GM18505 (cell line): ENCODE data around the gene LRBA.

Source experiments
- ATAC-seq: cut with Tn5 transposase; IDR thresholded peaks from one replicate; pipeline ENCODE4 v1.9.1; 2021; ENCODE audit not compliant: unreplicated experiment
- POLR2A ChIP-seq: IDR thresholded peaks from 4 replicates; pipeline ENCODE4 v1.6.1; 2011; ENCODE audit warnings: borderline replicate concordance; ENCODE audit not compliant: insufficient read depth, insufficient read length; ENCODE audit errors: extremely low read depth

Gene LRBA

GRCh38 chr4:150367326-150367725, 647.8 kb downstream of the LRBA start:
- ATAC-seq, result no peak
- no peak for TF ChIP-seq POLR2A

- peak; percentile 65 for ATAC-seq
- no peak for TF ChIP-seq POLR2A
Measured at GRCh38 chr4:150366487-150366999, 648.5 kb downstream of the LRBA start.

GRCh38 chr4:150363721-150364688, 651.1 kb downstream of the LRBA start:
- TF ChIP-seq POLR2A, result no peak
- ATAC-seq, result no peak

GRCh38 chr4:150358691-150359090, 656.4 kb downstream of the LRBA start:
- no peak for ATAC-seq
- no peak for TF ChIP-seq POLR2A

- ATAC-seq, result no peak
Measured at GRCh38 chr4:150357829-150358228, 657.3 kb downstream of the LRBA start.

GRCh38 chr4:150355858-150356455, 659.1 kb downstream of the LRBA start:
- no peak for TF ChIP-seq POLR2A
- ATAC-seq, result no peak

More at GRCh38 chr4:150357829-150358228, 657.3 kb downstream of the LRBA start:
- TF ChIP-seq POLR2A, result no peak

GRCh38 chr4:150355418-150355817, 659.7 kb downstream of the LRBA start:
- no peak for TF ChIP-seq POLR2A
- ATAC-seq, result no peak

GRCh38 chr4:150354214-150354796, 660.8 kb downstream of the LRBA start:
- no peak for ATAC-seq

GRCh38 chr4:150348079-150348478, 667.0 kb downstream of the LRBA start:
- TF ChIP-seq POLR2A, result no peak
- ATAC-seq, result no peak

More at GRCh38 chr4:150354214-150354796, 660.8 kb downstream of the LRBA start:
- no peak for TF ChIP-seq POLR2A

GRCh38 chr4:150345207-150345744, 669.8 kb downstream of the LRBA start:
- TF ChIP-seq POLR2A, result no peak
- no peak for ATAC-seq

GRCh38 chr4:150343796-150344195, 671.3 kb downstream of the LRBA start:
- TF ChIP-seq POLR2A, result no peak

GRCh38 chr4:150342945-150343344, 672.1 kb downstream of the LRBA start:
- TF ChIP-seq POLR2A, result no peak
- no peak for ATAC-seq

More at GRCh38 chr4:150343796-150344195, 671.3 kb downstream of the LRBA start:
- no peak for ATAC-seq

- no peak for TF ChIP-seq POLR2A
- no peak for ATAC-seq
Measured at GRCh38 chr4:150337734-150338133, 677.4 kb downstream of the LRBA start.
